Endothelial cell of umbilical vein (primary cell): ENCODE measurements around the gene ANKS6. TPM values are rescaled to one million over a fixed set of nuclear protein-coding genes. Genes with fewer than 3 reads are reported as not detected.

Source experiments
- BruUV-seq: library from RNA; stranded (reverse); fragments of 400-500 nt; replicated peaks from 2 replicates; lab custom pipeline; 2021; lab: Mats Ljungman, UMichigan
- CTCF ChIA-PET: fragments of 300-600, 350-600 bp; sonication (Branson Sonifier 250); formaldehyde crosslinking; loops from one replicate; lab custom pipeline; 2021; ENCODE audit warnings: antibody characterized with exemption, inconsistent platforms; lab: Charles Lee
- POLR2A ChIA-PET: fragments of 300-600, 350-600 bp; sonication (Branson Sonifier 250); formaldehyde crosslinking; loops from one replicate; lab custom pipeline; 2021; ENCODE audit warnings: antibody characterized with exemption, inconsistent platforms; lab: Charles Lee
- DNase-seq: peaks from one replicate; pipeline ENCODE4 v3.0.0-alpha.2; 2011; ENCODE audit warnings: low read depth, low spot score
- FAIRE-seq: peaks from 2 replicates; lab custom pipeline; 2011; peaks lifted over from hg19 to GRCh38; lab: Jason Lieb, UNC
- H2AFZ ChIP-seq: 2 replicates; pipeline ENCODE4 v1.6.0; 2012; ENCODE audit warnings: low read depth, low read length, control low read depth, inconsistent platforms
- H3K27ac ChIP-seq: 2 replicates; pipeline ENCODE4 v1.5.1; 2011; ENCODE audit warnings: low read depth, mild to moderate bottlenecking, control low read depth, low read length, moderate library complexity; ENCODE audit not compliant: insufficient read depth
- H3K27me3 ChIP-seq, 2 experiments: 2 replicates each; pipeline versions ENCODE4 v1.6.0 to v1.6.1; 2011; ENCODE audit warnings: low read length in 2 of 2, mixed read lengths in 1 of 2; ENCODE audit not compliant: control insufficient read depth in 2 of 2, insufficient read depth in 2 of 2
- H3K36me3 ChIP-seq, 2 experiments: 2 replicates in 1 of 2; 3 replicates in 1 of 2; pipeline ENCODE4 v1.5.1; 2011; ENCODE audit warnings: low read length in 2 of 2, mild to moderate bottlenecking in 1 of 2, moderate library complexity in 1 of 2; ENCODE audit not compliant: control insufficient read depth in 2 of 2, insufficient read depth in 2 of 2; ENCODE audit errors: extremely low read depth in 1 of 2
- H3K4me1 ChIP-seq: 3 replicates; pipeline ENCODE4 v1.5.1; 2011; ENCODE audit warnings: mild to moderate bottlenecking, low read length; ENCODE audit not compliant: control insufficient read depth, insufficient read depth; ENCODE audit errors: extremely low read depth
- H3K4me2 ChIP-seq: 2 replicates; pipeline ENCODE4 v1.6.1; 2011; ENCODE audit warnings: low read length, control low read depth, mixed read lengths; ENCODE audit not compliant: insufficient read depth
- H3K4me3 ChIP-seq, 3 experiments: fragments of 200-600 bp in 1 of 3; sonication (generic), shearing (Covaris generic) in 1 of 3; replicated peaks in 1 of 3; 2 replicates each; pipeline ENCODE4 v1.5.1; 2011 to 2016; ENCODE audit warnings: control low read depth in 3 of 3, low read length in 3 of 3, mild to moderate bottlenecking in 2 of 3, inconsistent platforms in 1 of 3, low read depth in 1 of 3, moderate library complexity in 1 of 3; ENCODE audit not compliant: insufficient read depth in 1 of 3
- H3K79me2 ChIP-seq: 2 replicates; pipeline ENCODE4 v1.6.0; 2012; ENCODE audit warnings: low read length, inconsistent platforms; ENCODE audit not compliant: control insufficient read depth, insufficient read depth
- H3K9ac ChIP-seq: replicated peaks from 2 replicates; pipeline ENCODE3; 2011; ENCODE audit warnings: low read length, control low read depth; ENCODE audit not compliant: insufficient read depth; ENCODE audit errors: extremely low read depth
- H3K9me1 ChIP-seq: replicated peaks from 3 replicates; pipeline ENCODE4 v1.6.0; 2011; ENCODE audit warnings: mild to moderate bottlenecking, low read length; ENCODE audit not compliant: control insufficient read depth, insufficient read depth; ENCODE audit errors: extremely low read depth
- H3K9me3 ChIP-seq: replicated peaks from 2 replicates; pipeline ENCODE4 v1.5.1; 2012; ENCODE audit warnings: low read length, inconsistent platforms; ENCODE audit not compliant: control insufficient read depth, insufficient read depth
- H4K20me1 ChIP-seq: replicated peaks from 2 replicates; pipeline ENCODE3; 2011; ENCODE audit warnings: mild to moderate bottlenecking, low read length; ENCODE audit not compliant: control insufficient read depth, insufficient read depth; ENCODE audit errors: extremely low read depth
- EZH2 ChIP-seq: IDR thresholded peaks from 2 replicates; pipeline ENCODE4 v1.6.1; 2012; ENCODE audit warnings: borderline replicate concordance, low read depth, mild to moderate bottlenecking, moderate library complexity, low read length, inconsistent platforms; ENCODE audit not compliant: severe bottlenecking
- GATA2 ChIP-seq: IDR thresholded peaks from 2 replicates; pipeline ENCODE4 v1.7.0; 2011; ENCODE audit warnings: low read depth, mild to moderate bottlenecking, moderate library complexity, mixed read lengths, low read length; ENCODE audit not compliant: insufficient read length, insufficient read depth
- JUN ChIP-seq: IDR thresholded peaks from 2 replicates; pipeline ENCODE4 v1.6.1; 2011; ENCODE audit warnings: borderline replicate concordance, low read depth; ENCODE audit not compliant: insufficient read length, insufficient read depth
- MYC ChIP-seq: IDR thresholded peaks from one replicate; pipeline ENCODE4 v1.6.1; 2011; ENCODE audit warnings: mild to moderate bottlenecking, low read depth, low read length
- POLR2A ChIP-seq: IDR thresholded peaks from 2 replicates; pipeline ENCODE4 v1.6.1; 2012; ENCODE audit warnings: low read depth, mild to moderate bottlenecking, control low read depth, low read length
- POLR2AphosphoS5 ChIP-seq: IDR thresholded peaks from 2 replicates; pipeline ENCODE4 v1.6.1; 2012; ENCODE audit warnings: low read depth, mild to moderate bottlenecking, control low read depth, low read length, moderate library complexity; ENCODE audit not compliant: insufficient read depth
- dilution Hi-C: fragments of 300-500 bp; cut with MboI; formaldehyde crosslinking; loops from one replicate; pipeline ENCODE4 v1.15.0; 2019; ENCODE audit warnings: low sequenced_read_pairs; ENCODE audit not compliant: extremely low pct_ligation_motif_present
- intact Hi-C: fragments of 100-400 bp; cut with micrococcal nuclease; formaldehyde crosslinking; loops from one replicate; pipeline ENCODE4 v1.10.0; 2022
- polyA plus RNA-seq, 4 experiments: library from polyadenylated mRNA; depleted of rRNA in 3 of 4; stranded (reverse) in 3 of 4; unstranded in 1 of 4; fragments of >200 nt; gene quantifications; 2 replicates each; pipeline versions ENCODE4 v1.2.1 to v1.2.3, GENCODE V29; 2011 to 2012; ENCODE audit warnings: missing spikeins in 1 of 4
- total RNA-seq: library from RNA; stranded (reverse); gene quantifications from 2 replicates; pipeline ENCODE4 v1.2.3, GENCODE V29; 2021
- TF ChIP-seq, protein P1 (sequence below), 2 donors: IDR thresholded peaks; 1 replicate in 1 of 2; 2 replicates in 1 of 2; pipeline ENCODE4 v1.5.1; 2011; ENCODE audit warnings: low read length in 2 of 2, mild to moderate bottlenecking in 2 of 2, moderate library complexity in 2 of 2, control low read depth in 1 of 2, inconsistent platforms in 1 of 2, low read depth in 1 of 2; ENCODE audit not compliant: insufficient read depth in 1 of 2; ENCODE audit errors: extremely low read depth in 1 of 2

Gene ANKS6
- total and polyA plus RNA-seq, 2 donors (not counting 3 experiments of a cell fraction or from before 2014, with no cell fraction given), result 15.5 to 18.6 TPM

DNA sequence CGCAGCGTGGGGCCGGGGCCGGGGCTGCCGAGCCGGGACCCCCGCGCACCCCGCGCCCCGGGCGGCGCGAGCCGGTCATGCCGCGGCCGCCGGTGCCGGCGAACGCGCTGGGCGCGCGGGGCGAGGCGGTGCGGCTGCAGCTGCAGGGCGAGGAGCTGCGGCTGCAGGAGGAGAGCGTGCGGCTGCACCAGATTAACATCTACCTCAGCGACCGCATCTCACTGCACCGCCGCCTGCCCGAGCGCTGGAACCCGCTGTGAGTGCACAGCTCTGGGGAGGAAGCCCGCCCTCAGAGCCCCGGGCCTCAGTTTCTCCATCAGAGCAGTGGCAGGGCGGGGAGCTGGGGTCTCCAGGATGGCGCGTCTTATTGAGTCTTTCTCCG, 11.4 kb upstream of the ANKS6 start:
- Histone ChIP-seq H3K4me1 (peaks cover 6% of the 10 kb centered on the region), H3K79me2 (no peaks in the 10 kb centered on the region), H3K4me2 (peak overlapping the region; percentile 77), H3K9ac (no peak overlapping the region), H4K20me1 (no peaks in the 10 kb centered on the region), H3K27ac (no peak overlapping the region), H3K36me3 (no peaks in the 10 kb centered on the region), H3K9me1 (no peaks in the 10 kb centered on the region), H3K9me3 (no peaks in the 10 kb centered on the region), H3K27me3 (peaks cover 21 to 28% of the 10 kb centered on the region in 2 experiments), H2AFZ (peak overlapping the region; percentile 82), H3K4me3 (peak overlapping the region; percentile 40 to 59 (median 40))
- TF ChIP-seq POLR2AphosphoS5 (no peak), GATA2 (peak; percentile 24)
- dilution Hi-C loops, result no loop called here
- ChIA-PET POLR2A (no interaction called here), CTCF (interaction anchor here (0.7 to 1.1 kb wide), 6 partner anchors 11 to 918 kb away, joined by 3 to 5 read pairs (median 3); partner anchors contain the start of gene ANKS6)
- DNase-seq, result no peak
- intact Hi-C loops, result no loop called here
- FAIRE-seq, result no peak
- BruUV-seq, result no TSS peak

DNA sequence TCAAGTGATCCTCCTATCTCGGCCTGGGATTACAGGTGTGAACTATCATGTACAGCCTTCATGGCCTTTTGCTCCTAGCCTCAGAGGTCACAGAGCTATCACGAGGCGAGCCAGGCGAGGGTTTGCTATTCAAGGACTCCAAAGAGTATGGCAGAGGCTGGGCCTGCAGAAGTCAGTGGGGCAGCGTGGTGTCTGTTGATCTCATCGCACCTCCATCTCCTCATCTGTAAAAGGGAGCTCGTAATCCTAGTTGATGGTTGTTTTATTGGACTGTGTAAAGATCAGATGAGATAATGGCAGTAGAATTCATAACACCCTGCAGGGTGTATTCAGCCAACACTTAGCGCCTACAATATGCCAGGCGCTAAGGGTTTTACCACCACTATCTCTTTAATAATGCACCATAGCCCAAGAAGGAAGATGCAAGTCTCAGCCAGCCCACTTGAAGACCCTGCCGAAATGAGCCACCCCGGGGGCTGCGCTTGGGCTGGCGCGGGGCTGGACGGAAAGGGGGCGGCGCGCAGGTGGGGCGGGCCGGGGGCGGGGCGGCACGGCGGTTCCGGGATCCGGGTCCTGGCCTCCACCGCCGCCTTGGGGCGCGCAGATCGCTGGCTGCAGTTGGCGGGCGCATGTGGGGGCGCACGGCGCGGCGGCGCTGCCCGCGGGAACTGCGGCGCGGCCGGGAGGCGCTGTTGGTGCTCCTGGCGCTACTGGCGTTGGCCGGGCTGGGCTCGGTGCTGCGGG, 10.9 kb upstream of the ANKS6 start, which contains the start of gene GALNT12:
Gene GALNT12, plus strand, starts transcription at position 601 of the 744 bp plus-strand sequence. Its CDS starts 29 bp downstream, at position 630.
- CTCF ChIA-PET, result interaction anchor here (0.5 to 2.9 kb wide), 13 partner anchors 11 to 640 kb away, joined by 3 to 27 read pairs (median 3); partner anchors contain the start of gene ANKS6
- TF ChIP-seq MYC (no peak), JUN (no peak), EZH2 (no peak), POLR2A (no peak)
- TF ChIP-seq, protein P1, sequence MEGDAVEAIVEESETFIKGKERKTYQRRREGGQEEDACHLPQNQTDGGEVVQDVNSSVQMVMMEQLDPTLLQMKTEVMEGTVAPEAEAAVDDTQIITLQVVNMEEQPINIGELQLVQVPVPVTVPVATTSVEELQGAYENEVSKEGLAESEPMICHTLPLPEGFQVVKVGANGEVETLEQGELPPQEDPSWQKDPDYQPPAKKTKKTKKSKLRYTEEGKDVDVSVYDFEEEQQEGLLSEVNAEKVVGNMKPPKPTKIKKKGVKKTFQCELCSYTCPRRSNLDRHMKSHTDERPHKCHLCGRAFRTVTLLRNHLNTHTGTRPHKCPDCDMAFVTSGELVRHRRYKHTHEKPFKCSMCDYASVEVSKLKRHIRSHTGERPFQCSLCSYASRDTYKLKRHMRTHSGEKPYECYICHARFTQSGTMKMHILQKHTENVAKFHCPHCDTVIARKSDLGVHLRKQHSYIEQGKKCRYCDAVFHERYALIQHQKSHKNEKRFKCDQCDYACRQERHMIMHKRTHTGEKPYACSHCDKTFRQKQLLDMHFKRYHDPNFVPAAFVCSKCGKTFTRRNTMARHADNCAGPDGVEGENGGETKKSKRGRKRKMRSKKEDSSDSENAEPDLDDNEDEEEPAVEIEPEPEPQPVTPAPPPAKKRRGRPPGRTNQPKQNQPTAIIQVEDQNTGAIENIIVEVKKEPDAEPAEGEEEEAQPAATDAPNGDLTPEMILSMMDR (IDR thresholded peaks at IDR 0.05; ENCODE audit: extremely low read depth in 1 of 2, insufficient read depth in 1 of 2, low read depth in 1 of 2, low read length in 2 of 2), result peak in 1 of 2 donors; percentile 2
- Histone ChIP-seq H2AFZ (peak within 1 kb of the TSS; percentile 82), H3K27me3 (peaks cover 22 to 28% of the 10 kb centered on the region in 2 experiments), H4K20me1 (no peaks in the 10 kb centered on the region), H3K36me3 (no peaks in the 10 kb centered on the region), H3K9ac (no peak within 1 kb of the TSS), H3K4me3 (peak within 1 kb of the TSS; percentile 40 to 59 (median 40)), H3K4me2 (peak within 1 kb of the TSS; percentile 77), H3K9me3 (no peaks in the 10 kb centered on the region), H3K79me2 (no peaks in the 10 kb centered on the region), H3K4me1 (peaks cover 6% of the 10 kb centered on the region), H3K27ac (no peak within 1 kb of the TSS), H3K9me1 (no peaks in the 10 kb centered on the region)
- FAIRE-seq (peak; percentile 61), DNase-seq (no peak)
- POLR2A ChIA-PET, result no interaction called here
- dilution Hi-C loops (no loop called here), intact Hi-C loops (no loop called here)
- BruUV-seq, result no TSS peak
